Aorta (tissue), 5 donors: ENCODE data around the gene AGK. TPM values are rescaled to one million over a fixed set of nuclear protein-coding genes. Genes with fewer than 3 reads are reported as not detected.
"Not testable (repeated sequence)": the region's sequence is repeated elsewhere in the genome, so short reads cannot be mapped to it uniquely, and the experiment has no call there.

ENCODE experiments used
- ATAC-seq: fragments of 200-7000 bp; cut with Tn5 transposase; one replicate; pipeline ENCODE4 v1.9.1; 2022; ENCODE audit warnings: moderate library complexity; ENCODE audit not compliant: low FRiP score
- DNase-seq, 2 donors: peaks; one replicate each; pipeline ENCODE4 v3.0.0-alpha.2; 2020
- H3K27ac ChIP-seq, 2 donors: one replicate each; pipeline ENCODE4 v1.5.1; 2013; ENCODE audit warnings: low read length in 2 of 2, mild to moderate bottlenecking in 2 of 2, moderate library complexity in 2 of 2, control low read depth in 1 of 2, inconsistent platforms in 1 of 2, low read depth in 1 of 2
- H3K27me3 ChIP-seq, 2 donors: one replicate each; pipeline ENCODE4 v1.6.1; 2013; ENCODE audit warnings: control low read depth in 1 of 2, low read length in 1 of 2, mild to moderate bottlenecking in 1 of 2, moderate library complexity in 1 of 2; ENCODE audit not compliant: insufficient read depth in 2 of 2, control insufficient read depth in 1 of 2
- H3K36me3 ChIP-seq, 2 donors: one replicate each; pipeline ENCODE4 v1.6.1; 2013; ENCODE audit warnings: control low read depth in 1 of 2, low read length in 1 of 2, mild to moderate bottlenecking in 1 of 2; ENCODE audit not compliant: insufficient read depth in 2 of 2, control insufficient read depth in 1 of 2
- H3K4me1 ChIP-seq, 2 donors: one replicate each; pipeline ENCODE4 v1.6.1; 2013; ENCODE audit warnings: low read length in 2 of 2, control low read depth in 1 of 2, mild to moderate bottlenecking in 1 of 2, moderate library complexity in 1 of 2; ENCODE audit not compliant: insufficient read depth in 2 of 2, control insufficient read depth in 1 of 2
- H3K4me3 ChIP-seq, 2 donors: one replicate each; pipeline ENCODE4 v1.5.1; 2013; ENCODE audit warnings: low read length in 2 of 2, control low read depth in 1 of 2, mild to moderate bottlenecking in 1 of 2
- H3K9me3 ChIP-seq: one replicate; pipeline ENCODE4 v1.6.1; 2013; ENCODE audit warnings: mild to moderate bottlenecking, low read length; ENCODE audit not compliant: control insufficient read depth
- WGBS, 2 donors: extraction: QIAGEN DNeasy Blood & Tissue Kit; methylation state at CpG; one replicate each; pipeline ENCODE4 v1.1.7; 2013; 5-methylcytosine and 5-hydroxymethylcytosine counted together
- intact Hi-C, 2 donors: fragments of 100-400 bp; cut with DNase I; formaldehyde crosslinking; loops; one replicate each; pipeline versions ENCODE4 v1.14.2 to v1.15.0; 2022
- polyA plus RNA-seq, 2 donors: library from polyadenylated mRNA; stranded (reverse); fragments of 200-250 nt; gene quantifications; one replicate each; pipeline ENCODE4 v1.2.3, GENCODE V29; 2013
- total RNA-seq, 2 donors: library from RNA; stranded (reverse); fragmentation: NEBNext Ultra II Directional; extraction: Animal tissue kit (Norgen Biotek cat#: 25700); gene quantifications; one replicate each; pipeline ENCODE4 v1.2.1, GENCODE V29; 2021
- donor health status: healthy with polysubstance abuse.
- donor health status: Bipolar disorder and iron deficiency.
- donor health status: DM: no; HTN: no; CAD: no.
- donor health status: DM: no; HTN: no; CAD: no.
- donor health status: DM: yes; HTN: yes; CAD: no.

AGK gene
- total and polyA plus RNA-seq, 4 donors = 4.6 to 29.3 (median 16.3) TPM

DNA sequence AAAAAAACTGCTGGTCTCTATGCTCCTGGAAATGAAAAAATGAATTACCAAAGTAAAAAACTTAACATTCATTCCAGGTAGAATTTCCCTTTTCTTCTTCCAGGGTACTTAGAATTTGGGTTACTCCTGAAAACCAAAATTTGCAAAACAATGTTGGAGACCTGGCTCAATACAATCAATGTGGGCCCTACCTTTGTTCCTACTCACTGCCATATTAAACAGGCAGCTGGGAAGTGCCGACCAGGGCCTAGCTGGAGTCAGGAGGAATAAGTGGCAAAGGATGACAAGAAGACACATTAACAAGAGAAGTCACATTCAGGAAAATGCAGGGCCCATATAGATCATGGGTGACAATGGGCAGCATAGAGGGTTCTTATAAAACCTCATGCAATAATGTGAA, 6.4 kb upstream of the AGK start:
- Histone ChIP-seq H3K9me3 (no peaks in the 10 kb centered on the region), H3K27me3 (no peaks in the 10 kb centered on the region), H3K4me1 (no peaks in the 10 kb centered on the region), H3K27ac (no peak overlapping the region), H3K4me3 (no peak overlapping the region), H3K36me3 (no peaks in the 10 kb centered on the region)
- DNase-seq (no peak), ATAC-seq (no peak)
- intact Hi-C loops = no loop called here
- 53 to 61% methylated on average over 1 of the region's 1 CpG for WGBS, 2 donors

DNA sequence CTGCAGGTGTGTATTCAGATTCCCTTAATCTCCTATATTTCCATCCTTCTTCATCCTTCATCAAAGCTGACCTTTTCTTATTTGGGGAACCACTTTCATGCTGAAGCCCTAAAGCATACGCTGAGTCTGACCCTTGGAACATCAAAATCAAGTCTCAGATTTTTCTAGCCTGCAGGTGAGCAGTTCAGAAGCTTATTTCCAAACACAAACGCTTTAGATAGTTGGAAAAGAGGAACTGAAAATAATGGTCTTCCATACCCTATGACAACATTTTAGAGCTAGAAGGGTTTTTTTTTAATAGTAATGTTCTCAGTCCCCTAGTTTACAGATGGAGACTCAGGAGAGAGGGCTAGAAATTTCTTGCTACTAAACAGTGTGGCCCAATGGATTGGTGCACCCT, 1.6 kb upstream of the AGK start:
- DNase-seq (no peak), ATAC-seq (no peak)
- Histone ChIP-seq H3K27me3 (no peaks in the 10 kb centered on the region), H3K4me3 (no peak overlapping the region), H3K36me3 (no peaks in the 10 kb centered on the region), H3K27ac (no peak overlapping the region), H3K4me1 (no peaks in the 10 kb centered on the region), H3K9me3 (no peaks in the 10 kb centered on the region)
- 91 to 95% methylated on average over 2 of the region's 2 CpGs for WGBS, 2 donors
- intact Hi-C loops = no loop called here

GRCh38 chr7:141550386-141551093, 670 bp upstream of the AGK start:
- H3K27me3 ChIP-seq = no peaks in the 10 kb centered on the region
- no peaks in the 10 kb centered on the region for H3K4me1 ChIP-seq
- peak; percentile 47 for ATAC-seq
- no peaks in the 10 kb centered on the region for H3K9me3 ChIP-seq
- no peak for DNase-seq
- H3K4me3 ChIP-seq = peak overlapping the region; percentile 15 to 82
- peak overlapping the region in 1 of 2 donors; percentile 6 for H3K27ac ChIP-seq
- WGBS, 2 donors = 24 to 25% methylated on average over 18 of the region's 18 CpGs
- intact Hi-C loops = loop anchor here (2.0 to 10.0 kb wide), 2 partner anchors 184 to 188 kb away; partner anchors contain the start of gene SSBP1 (in 2 of the 2)
- H3K36me3 ChIP-seq = no peaks in the 10 kb centered on the region

GRCh38 chr7:141551782-141552181, 572 bp downstream of the AGK start:
- H3K36me3 ChIP-seq = no peaks in the 10 kb centered on the region
- 9% methylated on average over 4 of the region's 4 CpGs for WGBS, 2 donors
- H3K9me3 ChIP-seq = no peaks in the 10 kb centered on the region
- H3K27ac ChIP-seq = no peak overlapping the region
- no peaks in the 10 kb centered on the region for H3K27me3 ChIP-seq
- DNase-seq (no peak), ATAC-seq (no peak)
- intact Hi-C loops = loop anchor here (2.0 to 10.0 kb wide), 2 partner anchors 183 to 187 kb away; partner anchors contain the start of gene SSBP1 (in 2 of the 2)
- H3K4me1 ChIP-seq = no peaks in the 10 kb centered on the region
- peak overlapping the region; percentile 15 to 82 for H3K4me3 ChIP-seq

DNA sequence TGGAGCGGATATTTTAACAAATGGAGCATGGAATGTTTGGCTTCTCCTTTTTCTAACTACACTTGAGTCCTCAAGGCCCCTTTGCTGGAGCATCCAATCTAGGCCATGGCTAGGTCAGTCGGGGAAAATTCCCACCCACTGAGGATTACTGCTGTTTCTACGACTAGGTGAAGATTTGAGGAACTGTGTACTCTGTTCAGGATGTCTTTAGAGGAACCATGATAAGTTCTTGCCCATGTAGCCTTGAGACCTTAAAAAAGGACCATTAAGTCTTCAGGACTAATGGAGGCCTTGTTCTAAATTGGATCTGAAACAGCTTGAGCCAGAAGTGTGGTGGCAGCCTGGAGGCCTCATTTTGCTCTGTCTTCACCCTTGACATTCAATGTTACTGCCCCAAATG, 6.2 kb downstream of the AGK start:
- H3K36me3 ChIP-seq = peaks cover 0 to 1% of the 10 kb centered on the region in 2 donors
- no peaks in the 10 kb centered on the region for H3K9me3 ChIP-seq
- no peaks in the 10 kb centered on the region for H3K27me3 ChIP-seq
- DNase-seq = no peak
- H3K27ac ChIP-seq = no peak overlapping the region
- no peaks in the 10 kb centered on the region for H3K4me1 ChIP-seq
- no peak overlapping the region for H3K4me3 ChIP-seq
- intact Hi-C loops = loop anchor here in 1 of 2 donors (10.0 kb wide), 1 partner anchor 177 kb away; the partner anchor contains the start of gene SSBP1
- 94 to 95% methylated on average over 3 of the region's 3 CpGs for WGBS, 2 donors
- no peak for ATAC-seq

DNA sequence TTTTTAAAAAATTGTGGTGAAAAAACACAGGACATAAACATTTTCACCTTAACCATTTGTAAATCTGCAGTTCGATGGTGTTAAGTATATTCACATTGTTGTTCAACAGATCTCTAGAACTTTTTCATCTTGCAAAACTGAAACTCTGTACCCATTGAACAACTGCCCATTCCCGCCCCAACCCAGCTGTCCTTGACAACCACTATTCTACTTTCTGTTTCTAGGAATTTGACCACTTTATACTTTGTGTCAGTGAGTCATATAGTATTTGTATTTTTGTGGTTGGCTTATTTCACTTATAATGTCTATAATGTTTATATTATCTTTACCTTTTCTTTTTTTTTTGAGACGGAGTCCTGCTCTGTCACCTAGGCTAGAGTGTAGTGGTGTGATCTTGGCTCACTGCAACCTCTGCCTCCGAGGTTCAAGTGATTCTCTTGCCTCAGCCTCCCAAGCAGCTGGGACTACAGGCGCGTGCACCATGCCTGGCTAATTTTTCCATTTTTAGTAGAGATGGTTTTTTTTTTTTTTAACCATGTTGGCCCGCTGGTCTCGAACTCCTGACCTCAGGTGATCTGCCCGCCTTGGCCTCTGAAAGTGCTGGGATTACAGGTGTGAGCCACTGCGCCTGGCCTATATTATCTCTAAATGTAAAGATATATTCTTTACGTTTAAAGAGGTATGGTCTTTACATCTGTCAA, 6.8 kb downstream of the AGK start:
- intact Hi-C loops = loop anchor here in 1 of 2 donors (10.0 kb wide), 1 partner anchor 177 kb away; the partner anchor contains the start of gene SSBP1
- 94 to 95% methylated on average over 11 of the region's 11 CpGs for WGBS, 2 donors
- not testable (repeated sequence) for ATAC-seq, H3K27ac ChIP-seq, DNase-seq, H3K9me3 ChIP-seq, H3K4me1 ChIP-seq, H3K4me3 ChIP-seq, H3K27me3 ChIP-seq, H3K36me3 ChIP-seq

DNA sequence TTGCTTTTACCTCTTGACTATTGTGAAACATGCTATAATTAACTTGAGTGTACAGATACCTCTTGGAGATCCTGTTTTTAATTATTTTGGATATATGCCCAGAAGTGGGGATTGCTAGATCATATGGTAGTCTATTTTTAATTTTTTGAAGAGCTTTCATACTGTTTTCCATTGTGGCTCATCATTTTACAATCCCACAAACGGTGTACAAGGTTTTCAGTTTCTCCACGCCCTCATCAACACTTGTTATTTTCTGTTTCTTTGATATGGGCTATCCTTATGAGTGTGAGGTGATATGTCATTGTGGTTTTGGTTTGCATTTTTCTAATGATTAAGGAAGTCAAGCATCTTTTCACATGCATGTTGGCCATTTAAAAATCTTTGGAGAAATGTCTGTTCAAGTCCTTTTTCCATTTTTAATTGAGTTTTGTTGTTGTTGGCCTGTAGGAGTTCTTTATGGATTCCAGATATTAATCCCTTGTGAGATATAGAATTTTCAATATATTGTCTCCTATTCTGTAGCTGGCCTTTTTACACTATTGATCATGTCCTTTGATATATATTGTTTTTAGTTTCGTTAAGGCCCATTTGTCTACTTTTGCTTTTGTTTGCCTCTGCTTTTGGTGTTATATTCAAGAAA, 7.5 kb downstream of the AGK start:
- Histone ChIP-seq H3K36me3 (peaks cover 0 to 3% of the 10 kb centered on the region in 2 donors), H3K27me3 (no peaks in the 10 kb centered on the region), H3K4me3 (no peak overlapping the region), H3K4me1 (no peaks in the 10 kb centered on the region), H3K27ac (no peak overlapping the region), H3K9me3 (no peaks in the 10 kb centered on the region)
- 91 to 92% methylated on average over 3 of the region's 3 CpGs for WGBS, 2 donors
- intact Hi-C loops = loop anchor here in 1 of 2 donors (10.0 kb wide), 1 partner anchor 176 kb away; the partner anchor contains the start of gene SSBP1
- ATAC-seq (no peak), DNase-seq (no peak)

DNA sequence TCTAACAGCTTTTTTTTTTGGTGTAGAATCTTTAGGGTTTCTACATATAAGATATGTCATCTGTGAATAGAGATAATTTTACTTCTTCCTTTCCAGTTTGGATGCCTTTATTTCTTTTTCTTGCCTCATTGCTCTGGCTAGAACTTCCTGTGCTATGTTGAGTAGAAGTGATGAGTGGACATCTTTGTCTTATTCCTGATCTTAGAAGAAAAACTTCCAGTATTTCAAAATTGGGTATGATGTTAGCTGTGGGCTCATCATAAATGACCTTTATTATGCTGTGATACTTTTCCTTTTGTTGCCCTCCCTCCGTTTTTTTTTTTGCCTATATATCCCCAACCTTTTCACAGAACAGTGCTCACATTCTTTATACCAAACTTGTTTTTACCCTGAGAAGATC, 8.8 kb downstream of the AGK start:
- Histone ChIP-seq H3K4me1 (no peaks in the 10 kb centered on the region), H3K36me3 (peaks cover 0 to 4% of the 10 kb centered on the region in 2 donors), H3K27me3 (no peaks in the 10 kb centered on the region), H3K27ac (no peak overlapping the region), H3K9me3 (no peaks in the 10 kb centered on the region), H3K4me3 (no peak overlapping the region)
- 93 to 100% methylated on average over 1 of the region's 1 CpG for WGBS, 2 donors
- DNase-seq (no peak), ATAC-seq (no peak)
- intact Hi-C loops = loop anchor here in 1 of 2 donors (10.0 kb wide), 1 partner anchor 175 kb away; the partner anchor contains the start of gene SSBP1
